WTC11 (cell line): Measurements from ENCODE around the gene RTEL1. TPM values are rescaled to one million over a fixed set of nuclear protein-coding genes. Genes with fewer than 3 reads are reported as not detected.

Experiments used
- ATAC-seq: fragments of 200-7000 bp; cut with Tn5 transposase; 2 replicates; pipeline ENCODE4 v1.10.0; 2021; ENCODE audit warnings: mild to moderate bottlenecking, moderate library complexity
- CTCF ChIA-PET: fragments of 300-600 bp; sonication (Branson Sonifier 250); formaldehyde crosslinking; loops from one replicate; lab custom pipeline; 2021; ENCODE audit warnings: antibody characterized with exemption; lab: Charles Lee
- POLR2A ChIA-PET: fragments of 350-600 bp; sonication (Branson Sonifier 250); formaldehyde crosslinking; loops from one replicate; lab custom pipeline; 2021; ENCODE audit warnings: antibody characterized with exemption; lab: Charles Lee
- DNase-seq: peaks from one replicate; pipeline ENCODE4 v3.0.0; 2021; ENCODE audit warnings: low spot score
- H3K27ac Mint-ChIP-seq: 2 replicates; pipeline ENCODE4 v1.8.0; 2021; ENCODE audit warnings: mixed read lengths
- H3K27me3 Mint-ChIP-seq: 2 replicates; pipeline ENCODE4 v1.8.0; 2021; ENCODE audit warnings: low read depth, mild to moderate bottlenecking, moderate library complexity, mixed read lengths
- H3K36me3 Mint-ChIP-seq: 2 replicates; pipeline ENCODE4 v1.8.0; 2021; ENCODE audit warnings: mixed read lengths
- H3K4me1 Mint-ChIP-seq: 2 replicates; pipeline ENCODE4 v1.8.0; 2022; ENCODE audit warnings: mixed read lengths
- H3K4me3 Mint-ChIP-seq: 2 replicates; pipeline ENCODE4 v1.8.0; 2021; ENCODE audit warnings: mild to moderate bottlenecking, moderate library complexity, mixed read lengths
- H3K9me3 Mint-ChIP-seq: 2 replicates; pipeline ENCODE4 v1.8.0; 2021; ENCODE audit warnings: mixed read lengths
- ATF3 ChIP-seq: sonication (generic); formaldehyde crosslinking; conservative IDR thresholded peaks from 2 replicates; pipeline ENCODE4 v1.8.1; 2022; ENCODE audit warnings: mild to moderate bottlenecking, missing genetic modification reagents
- CTCF ChIP-seq: fragments of 200-600 bp; IDR thresholded peaks from 2 replicates; pipeline ENCODE4 v1.8.0; 2022; ENCODE audit warnings: antibody characterized with exemption
- E2F4 ChIP-seq: sonication (generic); formaldehyde crosslinking; IDR thresholded peaks from 2 replicates; pipeline ENCODE4 v1.8.1; 2022; ENCODE audit warnings: low read depth, mild to moderate bottlenecking, moderate library complexity, missing genetic modification reagents, borderline replicate concordance
- ESRRA ChIP-seq: sonication (generic); formaldehyde crosslinking; IDR thresholded peaks from 2 replicates; pipeline ENCODE4 v1.8.1; 2022; ENCODE audit warnings: mild to moderate bottlenecking, missing genetic modification reagents, borderline replicate concordance
- GABPB1 ChIP-seq: sonication (generic); formaldehyde crosslinking; IDR thresholded peaks from 2 replicates; pipeline ENCODE4 v1.8.1; 2023; ENCODE audit warnings: mild to moderate bottlenecking, missing genetic modification reagents
- HMGXB4 ChIP-seq: sonication (generic); formaldehyde crosslinking; IDR thresholded peaks from 2 replicates; pipeline ENCODE4 v1.8.1; 2023; ENCODE audit warnings: mild to moderate bottlenecking, moderate library complexity, missing genetic modification reagents
- MYBL2 ChIP-seq: sonication (generic); formaldehyde crosslinking; IDR thresholded peaks from 2 replicates; pipeline ENCODE4 v1.8.1; 2023; ENCODE audit warnings: mild to moderate bottlenecking, moderate library complexity, missing genetic modification reagents
- NFYB ChIP-seq: sonication (generic); formaldehyde crosslinking; conservative IDR thresholded peaks from 2 replicates; pipeline ENCODE4 v1.8.0; 2022; ENCODE audit warnings: low read depth, missing genetic modification reagents
- NR1H2 ChIP-seq: sonication (generic); formaldehyde crosslinking; IDR thresholded peaks from 2 replicates; pipeline ENCODE4 v1.9.0; 2021; ENCODE audit warnings: mild to moderate bottlenecking, moderate library complexity, missing genetic modification reagents
- NR3C1 ChIP-seq: sonication (generic); formaldehyde crosslinking; conservative IDR thresholded peaks from 2 replicates; pipeline ENCODE4 v1.8.1; 2023; ENCODE audit warnings: low read depth, mild to moderate bottlenecking, missing genetic modification reagents
- PRDM15 ChIP-seq: sonication (generic); formaldehyde crosslinking; IDR thresholded peaks from 2 replicates; pipeline ENCODE4 v1.8.0; 2022; ENCODE audit warnings: missing genetic modification reagents
- RELA ChIP-seq: sonication (generic); formaldehyde crosslinking; IDR thresholded peaks from 2 replicates; pipeline ENCODE4 v1.8.1; 2022; ENCODE audit warnings: missing genetic modification reagents, mild to moderate bottlenecking, borderline replicate concordance
- RORB ChIP-seq: fragments of 250-450 bp; sonication (Bioruptor Pico); IDR thresholded peaks from 2 replicates; pipeline ENCODE4 v1.9.0; 2021; ENCODE audit warnings: mild to moderate bottlenecking
- SMAD3 ChIP-seq: sonication (generic); formaldehyde crosslinking; IDR thresholded peaks from 2 replicates; pipeline ENCODE4 v1.8.0; 2022; ENCODE audit warnings: missing genetic modification reagents, mild to moderate bottlenecking, borderline replicate concordance
- SP1 ChIP-seq: sonication (generic); formaldehyde crosslinking; conservative IDR thresholded peaks from 2 replicates; pipeline ENCODE4 v1.8.1; 2022; ENCODE audit warnings: missing genetic modification reagents
- TCF7 ChIP-seq: sonication (generic); formaldehyde crosslinking; IDR thresholded peaks from 2 replicates; pipeline ENCODE4 v1.8.0; 2022; ENCODE audit warnings: mild to moderate bottlenecking, low read depth, missing genetic modification reagents, moderate library complexity
- TEAD1 ChIP-seq: sonication (generic); formaldehyde crosslinking; IDR thresholded peaks from 2 replicates; pipeline ENCODE4 v1.8.0; 2022; ENCODE audit warnings: mild to moderate bottlenecking, missing genetic modification reagents
- TEAD4 ChIP-seq: sonication (generic); formaldehyde crosslinking; IDR thresholded peaks from 2 replicates; pipeline ENCODE4 v1.8.0; 2022; ENCODE audit warnings: mild to moderate bottlenecking, missing genetic modification reagents
- TP53 ChIP-seq: sonication (generic); formaldehyde crosslinking; IDR thresholded peaks from 2 replicates; pipeline ENCODE4 v1.8.1; 2023; ENCODE audit warnings: mild to moderate bottlenecking, missing genetic modification reagents
- USF1 ChIP-seq: sonication (generic); formaldehyde crosslinking; IDR thresholded peaks from 2 replicates; pipeline ENCODE4 v1.8.0; 2022; ENCODE audit warnings: mild to moderate bottlenecking, missing genetic modification reagents
- ZBTB21 ChIP-seq: sonication (generic); formaldehyde crosslinking; IDR thresholded peaks from 2 replicates; pipeline ENCODE4 v1.8.1; 2023; ENCODE audit warnings: mild to moderate bottlenecking, missing genetic modification reagents, borderline replicate concordance
- ZNF263 ChIP-seq: sonication (generic); formaldehyde crosslinking; IDR thresholded peaks from 2 replicates; pipeline ENCODE4 v1.8.1; 2022; ENCODE audit warnings: low read depth, mild to moderate bottlenecking, moderate library complexity, missing genetic modification reagents
- ZNF317 ChIP-seq: sonication (generic); formaldehyde crosslinking; IDR thresholded peaks from 2 replicates; pipeline ENCODE4 v1.8.1; 2023; ENCODE audit warnings: low read depth, mild to moderate bottlenecking, moderate library complexity, missing genetic modification reagents, borderline replicate concordance
- ZNF671 ChIP-seq: fragments of 250-450 bp; sonication (Bioruptor Pico); IDR thresholded peaks from 2 replicates; pipeline ENCODE4 v1.8.0; 2021; ENCODE audit warnings: mild to moderate bottlenecking
- total RNA-seq: library from RNA; stranded (reverse); gene quantifications from 3 replicates; pipeline ENCODE4 v1.2.3, GENCODE V29; 2021

RTEL1 gene
- total RNA-seq, 1 experiment from 2014 or later = 44.9 TPM

GRCh38 chr20:63706852-63707557, 48.9 kb downstream of the RTEL1 start:
- Mint-ChIP-seq H3K36me3 (peaks cover 44% of the 10 kb centered on the region), H3K27ac (no peak overlapping the region), H3K4me1 (peaks cover 10% of the 10 kb centered on the region), H3K9me3 (no peaks in the 10 kb centered on the region), H3K27me3 (no peaks in the 10 kb centered on the region), H3K4me3 (peak overlapping the region; percentile 80)
- ATAC-seq = peak; percentile 27
- POLR2A ChIA-PET = interaction anchor here (0.6 to 1.6 kb wide), 5 partner anchors 11 to 266 kb away, joined by 3 to 7 read pairs (median 3); partner anchors contain the start of genes RTEL1 and TNFRSF6B
- CTCF ChIA-PET = interaction anchor here (0.6 to 2.7 kb wide), 15 partner anchors 10 to 169 kb away, joined by 3 to 25 read pairs (median 5); partner anchors contain the start of genes LIME1, PTK6, SLC2A4RG and TNFRSF6B
- TF ChIP-seq CTCF (peak; percentile 19; the same call in 1 of the 2 replicates), TCF7 (0 out of 2 replicates have a peak, but pooled peaks have one; percentile 22), ZNF263 (no peak), NFYB (CRISPR knock-in tag) (no peak), E2F4 (CRISPR knock-in tag) (0 out of 2 replicates have a peak, but pooled peaks have one; percentile 35), ZNF317 (no peak), PRDM15 (no peak), TP53 (CRISPR knock-in tag) (no peak), RORB (CRISPR knock-in tag) (no peak), ATF3 (0 out of 2 replicates have a peak, but pooled peaks have one; percentile 51), SP1 (CRISPR knock-in tag) (no peak), ZBTB21 (CRISPR knock-in tag) (no peak), GABPB1 (CRISPR knock-in tag) (peak; percentile 69; the same call in 1 of the 2 replicates), SMAD3 (CRISPR knock-in tag) (no peak), ZNF671 (CRISPR knock-in tag) (no peak)
- TF ChIP-seq, all 79 proteins: peak for 5
- DNase-seq = peak; percentile 63

- Mint-ChIP-seq H3K27ac (peak within 1 kb of the TSS; percentile 58), H3K4me1 (peaks cover 10% of the 10 kb centered on the region), H3K4me3 (peak within 1 kb of the TSS; percentile 80), H3K36me3 (peaks cover 52% of the 10 kb centered on the region), H3K9me3 (no peaks in the 10 kb centered on the region), H3K27me3 (no peaks in the 10 kb centered on the region)
- DNase-seq (peak; percentile 84), ATAC-seq (peak; percentile 92)
- ChIA-PET POLR2A (interaction anchor here (0.6 to 1.6 kb wide), 6 partner anchors 11 to 266 kb away, joined by 3 to 7 read pairs (median 3); partner anchors contain the start of genes RTEL1, TNFRSF6B and TPD52L2), CTCF (interaction anchor here (0.6 to 2.7 kb wide), 21 partner anchors 10 to 273 kb away, joined by 3 to 25 read pairs (median 4); partner anchors contain the start of genes LIME1, PRPF6, PTK6 and SLC2A4RG)
- peak; percentile 0; the same call in 1 of the 2 replicates for TF ChIP-seq USF1
- TF ChIP-seq TEAD4 (CRISPR knock-in tag) = no peak
- peak; percentile 80; the same call in 1 of the 2 replicates for TF ChIP-seq NR3C1 (CRISPR knock-in tag)
- TF ChIP-seq MYBL2 (CRISPR knock-in tag) = peak; percentile 83; the same call in 1 of the 2 replicates
- peak; percentile 86; the same call in 1 of the 2 replicates for TF ChIP-seq ESRRA (CRISPR knock-in tag)
- TF ChIP-seq RELA (CRISPR knock-in tag) = peak; percentile 90; the same call in 1 of the 2 replicates
- no peak for TF ChIP-seq NR1H2 (CRISPR knock-in tag)
- TF ChIP-seq HMGXB4 (CRISPR knock-in tag) = peak; percentile 96; the same call in 1 of the 2 replicates
- no peak; the same call in none of the 2 replicates for TF ChIP-seq TEAD1
- TF ChIP-seq ZNF671 (CRISPR knock-in tag) = no peak
Measured at GRCh38 chr20:63707558-63708300, 49.6 kb downstream of the RTEL1 start, which contains the start of the genes ARFRP1 and ZGPAT. TSS of gene ARFRP1 (minus strand) at chr20:63707976. CDS start at chr20:63707091, 885 bp downstream. TSS of gene ZGPAT (plus strand) at chr20:63708039. CDS start at chr20:63708581, 542 bp downstream.
